ENCODE measurements around the gene CYTL1. TPM values are rescaled to one million over a fixed set of nuclear protein-coding genes. Genes with fewer than 3 reads are reported as not detected.

CYTL1 gene
- total and polyA plus RNA-seq, 5 donors from 2014 or later: 0.54 TPM; not detected in 4

DNA sequence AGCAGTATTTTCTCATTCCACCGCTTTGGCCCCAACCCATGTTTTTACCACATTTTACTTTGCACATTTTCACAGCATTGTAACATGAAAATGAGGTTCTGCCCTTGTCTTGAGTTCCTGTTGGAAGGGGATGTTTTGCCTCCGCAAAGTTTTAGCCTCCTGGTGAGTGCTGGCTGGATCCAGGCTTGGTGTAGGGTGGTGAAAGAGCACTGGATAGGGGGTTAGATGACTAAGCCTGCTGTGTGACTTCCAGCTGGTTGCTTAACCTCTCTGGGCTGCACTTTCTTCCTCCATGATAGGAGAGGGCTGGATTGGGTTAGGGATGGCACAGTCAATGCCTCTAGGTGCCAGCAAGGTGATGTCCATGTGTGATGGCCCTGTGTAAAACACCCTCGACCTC is 28.9 kb downstream of the CYTL1 start:
- H3K36me3 Mint-ChIP-seq: no peaks in the 10 kb centered on the region
- ATAC-seq (ENCODE audit: low read depth in 2 of 2) (no peak), DNase-seq (no peak)
- Histone ChIP-seq H3K36me3 (ENCODE audit: control insufficient read depth, insufficient read depth, low read length) (no peaks in the 10 kb centered on the region), H3K9me3 (ENCODE audit: control insufficient read depth in 2 of 2, low read length in 2 of 2) (no peaks in the 10 kb centered on the region), H3K27ac (ENCODE audit: insufficient read depth, low read length, poor library complexity, severe bottlenecking) (no peak overlapping the region), H3K4me3 (ENCODE audit: low read depth, low read length) (no peak overlapping the region), H3K4me1 (ENCODE audit: control insufficient read depth, insufficient read depth, low read length, poor library complexity, severe bottlenecking) (no peaks in the 10 kb centered on the region), H3K27me3 (ENCODE audit: control insufficient read depth, insufficient read depth, low read length) (no peaks in the 10 kb centered on the region)
- H3K27me3 Mint-ChIP-seq: peaks cover 5% of the 10 kb centered on the region
- H3K4me1 Mint-ChIP-seq: peaks cover 0 to 2% (median 0%) of the 10 kb centered on the region in 4 donors
- no peak overlapping the region for H3K4me3 Mint-ChIP-seq
- no peak overlapping the region for H3K27ac Mint-ChIP-seq
- H3K9me3 Mint-ChIP-seq: peaks cover 0 to 3% (median 0%) of the 10 kb centered on the region in 7 donors

DNA sequence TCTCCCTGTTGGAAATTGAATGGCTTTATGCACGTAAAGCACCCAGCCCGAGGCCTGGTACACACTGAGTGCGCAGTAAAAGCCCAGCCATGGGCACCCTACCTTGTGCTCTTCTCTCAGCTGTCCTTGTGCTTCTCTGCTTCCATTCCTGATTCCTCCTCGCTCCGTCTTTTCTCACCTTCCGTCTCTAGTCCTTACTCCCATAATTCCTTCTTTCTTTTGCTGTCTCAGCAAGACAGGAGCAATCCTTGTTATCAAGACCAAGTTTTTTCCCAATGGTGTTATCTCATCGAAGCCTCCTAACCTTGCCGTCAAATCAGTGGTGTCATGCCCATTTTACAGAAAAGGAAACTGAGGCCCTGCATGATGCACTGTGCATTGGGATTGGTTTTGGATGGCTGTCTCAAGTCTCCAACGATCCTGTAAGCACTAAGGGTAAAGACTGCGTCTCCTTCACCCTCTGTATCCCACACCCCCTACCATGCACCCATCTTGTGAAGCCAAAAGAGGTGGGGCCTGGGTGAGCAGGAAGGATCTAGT is 30.1 kb downstream of the CYTL1 start:
- no peak for ATAC-seq (ENCODE audit: low read depth in 2 of 2)
- H3K9me3 ChIP-seq (ENCODE audit: control insufficient read depth in 2 of 2, low read length in 2 of 2): no peaks in the 10 kb centered on the region
- no peak for DNase-seq
- no peaks in the 10 kb centered on the region for H3K4me1 ChIP-seq (ENCODE audit: control insufficient read depth, insufficient read depth, low read length, poor library complexity, severe bottlenecking)
- Mint-ChIP-seq H3K4me3 (no peak overlapping the region), H3K27ac (no peak overlapping the region), H3K27me3 (peaks cover 5% of the 10 kb centered on the region), H3K4me1 (peaks cover 0 to 2% (median 0%) of the 10 kb centered on the region in 4 donors), H3K9me3 (peaks cover 0 to 2% (median 0%) of the 10 kb centered on the region in 7 donors), H3K36me3 (no peaks in the 10 kb centered on the region)
- no peak overlapping the region for H3K27ac ChIP-seq (ENCODE audit: insufficient read depth, low read length, poor library complexity, severe bottlenecking)
- no peaks in the 10 kb centered on the region for H3K27me3 ChIP-seq (ENCODE audit: control insufficient read depth, insufficient read depth, low read length)
- no peaks in the 10 kb centered on the region for H3K36me3 ChIP-seq (ENCODE audit: control insufficient read depth, insufficient read depth, low read length)
- no peak overlapping the region for H3K4me3 ChIP-seq (ENCODE audit: low read depth, low read length)

DNA sequence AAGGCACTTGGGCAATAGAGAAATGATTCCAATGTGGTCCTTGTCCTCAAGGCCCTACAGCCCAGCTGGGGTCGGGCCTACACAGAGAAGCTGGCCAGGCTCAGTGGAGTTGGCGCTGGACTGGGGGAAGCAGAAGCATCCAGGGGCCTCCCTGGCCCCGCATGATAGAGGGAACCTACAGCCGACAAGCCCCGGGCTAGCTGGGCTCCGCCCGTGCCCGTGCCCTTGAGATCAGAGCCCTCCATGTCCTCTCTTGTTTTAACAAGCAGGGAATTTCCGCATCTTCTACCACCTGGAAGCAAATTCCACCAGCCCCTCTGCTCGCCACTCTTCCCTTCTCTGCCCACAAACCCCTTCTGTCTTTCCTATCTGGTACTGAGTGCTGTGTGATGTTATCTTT is 31.6 kb downstream of the CYTL1 start:
- no peak for DNase-seq
- Mint-ChIP-seq H3K27me3 (peaks cover 4% of the 10 kb centered on the region), H3K27ac (no peak overlapping the region), H3K4me3 (no peak overlapping the region), H3K4me1 (peaks cover 0 to 2% (median 0%) of the 10 kb centered on the region in 4 donors), H3K36me3 (no peaks in the 10 kb centered on the region), H3K9me3 (peaks cover 0 to 2% (median 0%) of the 10 kb centered on the region in 7 donors)
- Histone ChIP-seq H3K27me3 (ENCODE audit: control insufficient read depth, insufficient read depth, low read length) (no peaks in the 10 kb centered on the region), H3K4me3 (ENCODE audit: low read depth, low read length) (no peak overlapping the region), H3K4me1 (ENCODE audit: control insufficient read depth, insufficient read depth, low read length, poor library complexity, severe bottlenecking) (no peaks in the 10 kb centered on the region), H3K9me3 (ENCODE audit: control insufficient read depth in 2 of 2, low read length in 2 of 2) (no peaks in the 10 kb centered on the region), H3K36me3 (ENCODE audit: control insufficient read depth, insufficient read depth, low read length) (no peaks in the 10 kb centered on the region), H3K27ac (ENCODE audit: insufficient read depth, low read length, poor library complexity, severe bottlenecking) (no peak overlapping the region)
- no peak for ATAC-seq (ENCODE audit: low read depth in 2 of 2)

DNA sequence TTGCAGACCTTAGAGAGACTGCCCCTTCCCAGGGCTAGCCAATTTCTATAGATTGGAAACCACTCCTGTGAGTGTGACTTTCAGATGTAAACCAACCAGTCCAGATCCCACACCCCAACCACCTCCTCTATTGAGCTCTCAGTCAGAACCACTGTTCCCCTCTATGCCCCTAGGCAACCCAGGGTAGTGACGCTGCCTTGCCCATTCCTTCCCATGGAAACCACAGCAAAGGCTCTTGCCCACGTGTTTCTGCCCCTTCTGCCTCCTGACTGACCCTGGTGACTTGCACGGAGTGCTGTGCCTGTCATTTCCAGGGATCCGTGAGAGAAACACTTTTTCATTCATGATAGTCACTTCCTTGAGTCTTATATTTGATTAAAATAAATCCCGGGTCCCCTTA is 32.4 kb downstream of the CYTL1 start:
- no peak for ATAC-seq (ENCODE audit: low read depth in 2 of 2)
- Mint-ChIP-seq H3K9me3 (peaks cover 0 to 2% (median 0%) of the 10 kb centered on the region in 7 donors), H3K36me3 (no peaks in the 10 kb centered on the region), H3K27ac (no peak overlapping the region), H3K4me3 (no peak overlapping the region), H3K4me1 (peaks cover 0 to 2% (median 0%) of the 10 kb centered on the region in 4 donors), H3K27me3 (peaks cover 4% of the 10 kb centered on the region)
- Histone ChIP-seq H3K27me3 (ENCODE audit: control insufficient read depth, insufficient read depth, low read length) (no peaks in the 10 kb centered on the region), H3K27ac (ENCODE audit: insufficient read depth, low read length, poor library complexity, severe bottlenecking) (no peak overlapping the region), H3K9me3 (ENCODE audit: control insufficient read depth in 2 of 2, low read length in 2 of 2) (no peaks in the 10 kb centered on the region), H3K36me3 (ENCODE audit: control insufficient read depth, insufficient read depth, low read length) (no peaks in the 10 kb centered on the region), H3K4me1 (ENCODE audit: control insufficient read depth, insufficient read depth, low read length, poor library complexity, severe bottlenecking) (no peaks in the 10 kb centered on the region), H3K4me3 (ENCODE audit: low read depth, low read length) (no peak overlapping the region)
- no peak for DNase-seq

DNA sequence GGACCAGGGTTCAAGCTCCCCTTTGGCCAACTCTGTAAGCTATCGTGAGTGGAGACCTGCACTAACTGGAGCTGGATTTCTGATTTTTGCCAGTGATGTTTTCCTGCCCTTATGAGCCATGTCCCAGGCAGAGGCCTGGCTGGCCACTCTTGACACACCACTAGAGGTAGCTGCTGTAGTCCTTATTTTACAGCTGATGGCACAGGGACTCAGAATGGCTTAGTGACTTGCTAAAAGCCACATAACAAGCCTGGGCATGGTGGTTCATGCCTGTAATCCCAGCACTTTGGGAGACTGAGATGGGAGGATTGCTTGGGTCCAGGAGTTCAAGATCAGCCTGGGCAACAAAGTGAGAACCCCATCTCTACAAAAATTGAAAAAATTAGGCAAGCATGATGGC is 33.4 kb downstream of the CYTL1 start:
- H3K36me3 ChIP-seq (ENCODE audit: control insufficient read depth, insufficient read depth, low read length): no peaks in the 10 kb centered on the region
- Mint-ChIP-seq H3K4me1 (no peaks in the 10 kb centered on the region), H3K4me3 (no peak overlapping the region), H3K27ac (no peak overlapping the region), H3K36me3 (no peaks in the 10 kb centered on the region), H3K9me3 (peaks cover 0 to 2% (median 0%) of the 10 kb centered on the region in 7 donors), H3K27me3 (peaks cover 10% of the 10 kb centered on the region)
- no peak overlapping the region for H3K4me3 ChIP-seq (ENCODE audit: low read depth, low read length)
- H3K27ac ChIP-seq (ENCODE audit: insufficient read depth, low read length, poor library complexity, severe bottlenecking): no peak overlapping the region
- H3K4me1 ChIP-seq (ENCODE audit: control insufficient read depth, insufficient read depth, low read length, poor library complexity, severe bottlenecking): no peaks in the 10 kb centered on the region
- DNase-seq: no peak
- H3K9me3 ChIP-seq (ENCODE audit: control insufficient read depth in 2 of 2, low read length in 2 of 2): no peaks in the 10 kb centered on the region
- H3K27me3 ChIP-seq (ENCODE audit: control insufficient read depth, insufficient read depth, low read length): no peaks in the 10 kb centered on the region
- no peak for ATAC-seq (ENCODE audit: low read depth in 2 of 2)

DNA sequence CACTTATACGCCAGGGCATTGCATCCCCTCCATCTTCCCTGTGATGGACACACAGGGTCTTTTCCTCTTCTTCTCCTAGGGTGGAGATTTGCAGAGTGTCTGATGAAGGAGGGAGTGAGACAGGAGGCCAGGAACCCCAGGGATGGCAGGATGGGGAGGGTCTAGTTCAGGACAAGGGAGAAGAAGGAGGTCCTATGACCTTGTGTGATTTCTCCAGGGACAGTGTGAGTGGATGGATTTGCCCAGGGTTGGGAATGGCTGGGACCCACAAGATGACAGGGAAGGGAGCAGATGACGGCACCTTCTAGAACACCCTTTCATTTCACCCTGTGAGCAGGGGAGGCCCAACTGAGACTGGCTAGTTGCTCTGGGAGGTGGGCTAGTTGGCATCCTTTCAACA is 34.2 kb downstream of the CYTL1 start:
- DNase-seq (no peak), ATAC-seq (ENCODE audit: low read depth in 2 of 2) (no peak)
- Histone ChIP-seq H3K4me1 (ENCODE audit: control insufficient read depth, insufficient read depth, low read length, poor library complexity, severe bottlenecking) (no peaks in the 10 kb centered on the region), H3K27me3 (ENCODE audit: control insufficient read depth, insufficient read depth, low read length) (no peaks in the 10 kb centered on the region), H3K27ac (ENCODE audit: insufficient read depth, low read length, poor library complexity, severe bottlenecking) (no peak overlapping the region), H3K36me3 (ENCODE audit: control insufficient read depth, insufficient read depth, low read length) (no peaks in the 10 kb centered on the region), H3K4me3 (ENCODE audit: low read depth, low read length) (no peak overlapping the region), H3K9me3 (ENCODE audit: control insufficient read depth in 2 of 2, low read length in 2 of 2) (no peaks in the 10 kb centered on the region)
- Mint-ChIP-seq H3K27ac (no peak overlapping the region), H3K4me3 (no peak overlapping the region), H3K27me3 (peaks cover 12% of the 10 kb centered on the region), H3K36me3 (no peaks in the 10 kb centered on the region), H3K4me1 (no peaks in the 10 kb centered on the region), H3K9me3 (peaks cover 0 to 6% (median 0%) of the 10 kb centered on the region in 7 donors)

DNA sequence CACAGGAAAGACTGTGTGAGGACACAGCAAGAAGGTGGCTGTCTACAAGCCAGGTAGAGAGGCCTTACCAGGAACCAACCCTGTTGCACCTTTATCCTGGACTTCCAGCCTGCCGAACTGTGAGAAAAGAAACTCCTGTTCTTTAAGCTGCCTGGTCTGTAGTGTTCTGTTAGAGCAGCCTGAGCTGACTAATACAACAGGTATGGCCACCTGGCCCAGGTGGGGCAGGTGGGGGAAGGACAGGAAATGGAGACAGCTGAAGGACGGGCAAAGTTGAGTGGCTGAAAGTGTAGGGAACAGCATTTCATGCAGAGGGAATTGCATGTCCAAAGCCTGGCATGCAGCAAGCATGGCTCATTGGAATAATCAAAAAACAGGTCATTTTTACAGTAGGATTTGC is 35.1 kb downstream of the CYTL1 start:
- no peaks in the 10 kb centered on the region for H3K36me3 Mint-ChIP-seq
- H3K4me1 ChIP-seq (ENCODE audit: control insufficient read depth, insufficient read depth, low read length, poor library complexity, severe bottlenecking): no peaks in the 10 kb centered on the region
- no peaks in the 10 kb centered on the region for H3K27me3 ChIP-seq (ENCODE audit: control insufficient read depth, insufficient read depth, low read length)
- H3K4me3 Mint-ChIP-seq: no peak overlapping the region
- H3K4me3 ChIP-seq (ENCODE audit: low read depth, low read length): no peak overlapping the region
- peaks cover 15% of the 10 kb centered on the region for H3K27me3 Mint-ChIP-seq
- no peaks in the 10 kb centered on the region for H3K36me3 ChIP-seq (ENCODE audit: control insufficient read depth, insufficient read depth, low read length)
- DNase-seq (no peak), ATAC-seq (ENCODE audit: low read depth in 2 of 2) (no peak)
- peaks cover 0 to 3% of the 10 kb centered on the region in 2 experiments for H3K9me3 ChIP-seq (ENCODE audit: control insufficient read depth in 2 of 2, low read length in 2 of 2)
- no peak overlapping the region for H3K27ac ChIP-seq (ENCODE audit: insufficient read depth, low read length, poor library complexity, severe bottlenecking)
- H3K27ac Mint-ChIP-seq: no peak overlapping the region
- no peaks in the 10 kb centered on the region for H3K4me1 Mint-ChIP-seq
- peaks cover 0 to 6% (median 0%) of the 10 kb centered on the region in 7 donors for H3K9me3 Mint-ChIP-seq

DNA sequence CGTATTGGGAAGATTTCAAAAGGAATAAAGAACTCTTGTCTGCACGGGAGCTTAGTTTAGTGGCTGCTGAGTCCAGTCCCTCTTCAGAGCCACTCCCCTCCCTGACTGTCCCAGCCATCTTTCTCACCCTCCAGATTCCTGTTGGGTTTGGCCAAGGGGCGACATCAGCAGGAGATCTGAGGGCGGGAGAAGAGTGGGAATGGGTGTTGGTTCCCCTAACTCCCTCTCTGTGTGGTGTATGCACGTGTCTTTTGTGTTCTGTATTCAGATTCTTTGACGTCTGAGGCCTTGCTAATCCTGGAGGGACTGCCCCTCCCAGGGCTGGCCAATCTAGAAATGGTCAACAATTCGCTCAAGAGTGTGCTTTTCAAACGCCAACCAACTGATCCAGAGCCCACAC is 37.4 kb downstream of the CYTL1 start:
- ATAC-seq (ENCODE audit: low read depth in 2 of 2) (no peak), DNase-seq (no peak)
- H3K9me3 Mint-ChIP-seq: peaks cover 0 to 9% (median 3%) of the 10 kb centered on the region in 7 donors
- H3K4me3 ChIP-seq (ENCODE audit: low read depth, low read length): no peak overlapping the region
- H3K36me3 Mint-ChIP-seq: no peaks in the 10 kb centered on the region
- H3K27me3 ChIP-seq (ENCODE audit: control insufficient read depth, insufficient read depth, low read length): no peaks in the 10 kb centered on the region
- H3K27me3 Mint-ChIP-seq: peaks cover 15% of the 10 kb centered on the region
- peaks cover 0 to 3% of the 10 kb centered on the region in 2 experiments for H3K9me3 ChIP-seq (ENCODE audit: control insufficient read depth in 2 of 2, low read length in 2 of 2)
- H3K27ac Mint-ChIP-seq: no peak overlapping the region
- H3K4me1 ChIP-seq (ENCODE audit: control insufficient read depth, insufficient read depth, low read length, poor library complexity, severe bottlenecking): no peaks in the 10 kb centered on the region
- H3K4me1 Mint-ChIP-seq: no peaks in the 10 kb centered on the region
- no peak overlapping the region for H3K4me3 Mint-ChIP-seq
- H3K36me3 ChIP-seq (ENCODE audit: control insufficient read depth, insufficient read depth, low read length): no peaks in the 10 kb centered on the region
- H3K27ac ChIP-seq (ENCODE audit: insufficient read depth, low read length, poor library complexity, severe bottlenecking): no peak overlapping the region
